NCI-H2196 (cell line): ENCODE results near the gene ZNF454.

Experiments used
- DNase-seq: peaks from one replicate; lab custom pipeline; 2025; ENCODE audit not compliant: unreplicated experiment; lab: John Stamatoyannopoulos, UW

The ZNF454 gene

DNA sequence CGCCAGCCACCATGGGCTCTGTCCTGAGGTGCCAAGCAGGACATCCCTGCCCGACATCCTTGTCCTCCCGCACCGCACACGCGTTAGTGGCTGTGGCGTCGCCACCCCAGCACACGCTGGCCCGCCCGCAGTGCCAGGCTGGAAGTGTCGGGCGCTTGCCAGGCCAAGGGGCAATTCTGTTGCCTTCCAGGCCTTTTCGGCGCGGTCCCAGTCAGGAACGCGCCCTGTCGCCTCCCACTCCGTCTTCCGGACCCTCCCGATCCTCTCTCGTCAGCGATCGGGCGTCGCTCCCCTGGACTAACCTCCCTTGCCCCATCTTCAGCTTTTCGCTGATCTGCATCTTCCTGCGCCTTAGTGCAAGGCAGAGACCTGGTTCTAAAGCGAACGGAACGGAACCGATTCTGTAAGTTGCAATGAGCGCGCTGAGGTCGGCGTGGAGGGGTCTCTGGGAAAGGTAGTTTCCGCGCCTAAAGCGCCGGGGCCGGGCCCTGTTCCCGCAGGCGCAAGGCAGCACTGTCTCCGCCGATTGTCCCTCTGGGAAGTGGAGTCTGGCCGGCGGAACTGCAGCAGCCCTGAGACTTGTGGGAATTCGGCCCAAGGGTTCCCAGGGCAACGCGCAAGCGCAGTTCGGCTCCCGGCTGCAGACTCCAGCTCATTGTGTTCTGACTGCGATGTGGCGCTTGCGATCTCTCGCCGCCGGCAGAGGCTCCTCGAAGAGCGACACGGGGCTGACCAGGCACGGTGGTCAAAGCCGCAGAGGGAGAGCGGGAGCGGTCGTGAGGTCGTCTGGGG, at the start of gene ZNF454:
TSS of gene ZNF454 (plus strand) at position 630 of the 792 bp plus-strand sequence. CDS start 1,594 bp downstream, outside the sequence.
- no peak for DNase-seq

DNA sequence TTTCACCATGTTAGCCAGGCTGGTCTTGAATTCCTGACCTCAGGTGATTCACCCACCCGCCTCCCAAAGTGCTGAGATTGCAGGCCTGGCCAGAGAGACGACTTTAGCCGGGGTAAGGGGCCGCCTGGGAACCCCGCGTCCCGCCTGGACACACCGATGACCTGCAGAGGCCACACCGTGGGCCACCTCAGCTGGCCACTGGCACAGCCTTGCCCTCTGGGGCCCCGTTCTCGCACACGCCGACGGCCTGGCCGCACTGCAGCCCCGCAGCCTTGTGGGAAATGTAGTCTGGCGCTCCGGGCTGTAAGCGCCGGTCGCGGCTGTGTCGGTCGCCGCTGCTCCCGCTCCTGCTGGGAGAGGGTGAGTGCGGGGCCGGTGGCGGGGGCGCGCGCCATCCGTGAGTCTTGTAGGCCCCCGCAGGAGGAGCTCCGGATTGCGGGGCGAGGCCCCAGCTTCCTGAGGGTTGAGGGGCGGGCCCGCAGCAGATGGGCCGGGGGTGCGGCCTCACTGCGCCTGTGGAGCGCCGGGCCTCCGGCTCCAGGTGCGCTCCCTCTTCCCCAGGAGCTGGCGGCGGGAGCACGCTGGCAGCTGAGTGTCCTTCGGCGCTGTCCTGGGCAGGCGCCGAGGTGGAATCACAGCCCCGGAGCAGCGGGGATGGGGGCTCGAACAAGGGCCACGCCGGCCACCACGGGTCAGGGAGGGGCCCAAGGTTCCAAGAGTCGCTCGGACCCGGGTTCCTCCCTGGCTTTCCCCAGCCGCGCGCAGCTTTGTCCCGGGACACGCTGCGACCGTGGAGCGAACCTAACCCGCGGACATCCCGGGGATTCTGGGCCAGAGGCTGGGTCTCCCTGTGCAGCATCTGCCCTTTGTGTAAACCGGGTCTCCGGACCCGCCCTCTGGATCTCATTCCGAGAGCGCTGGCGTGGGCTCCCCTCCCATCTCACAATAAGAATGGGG, 45.1 kb upstream of the ZNF454 start, which contains the start of gene ZFP2:
TSS of gene ZFP2 (plus strand) at position 299 of the 957 bp plus-strand sequence. CDS start 35,401 bp downstream, outside the sequence.
- DNase-seq = no peak

DNA sequence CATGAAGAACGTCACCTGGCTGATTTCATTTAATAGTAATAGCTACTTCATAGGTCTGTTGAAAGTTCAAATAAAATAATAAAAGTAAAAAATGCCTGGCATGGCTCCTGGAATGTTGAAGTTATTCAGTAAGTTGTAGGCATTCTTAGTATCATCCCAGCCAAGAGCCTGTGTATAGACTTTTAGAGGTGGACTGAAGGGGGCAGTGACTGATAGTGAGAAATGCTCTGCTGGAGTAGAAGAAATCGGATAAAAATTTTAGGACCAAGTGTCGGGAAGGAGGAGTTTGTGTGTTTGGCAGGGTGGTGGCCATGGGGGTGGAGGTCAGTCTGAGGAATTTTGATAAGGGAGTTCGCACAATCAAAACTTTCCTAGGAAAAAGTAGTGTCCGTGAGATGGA, 41.7 kb upstream of the ZNF454 start:
- no peak for DNase-seq

DNA sequence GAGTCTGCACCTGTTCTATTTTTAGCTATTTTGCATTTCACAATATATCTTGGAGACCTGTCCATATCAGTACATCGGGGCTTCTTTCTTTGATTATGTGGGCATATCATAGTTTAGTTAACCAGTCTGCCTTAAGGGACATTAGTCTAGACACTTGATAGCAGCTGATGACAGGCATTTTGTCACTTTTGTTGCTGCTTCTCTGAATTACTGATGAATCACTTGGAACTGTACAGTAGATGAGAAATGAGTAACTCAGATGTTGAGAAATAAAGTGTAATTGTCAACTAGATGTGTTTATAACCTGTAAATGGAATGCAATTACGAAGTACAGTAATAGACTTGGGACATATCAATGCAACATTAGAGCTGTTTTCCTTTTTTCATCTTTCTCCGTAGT, 38.1 kb upstream of the ZNF454 start:
- no peak for DNase-seq

DNA sequence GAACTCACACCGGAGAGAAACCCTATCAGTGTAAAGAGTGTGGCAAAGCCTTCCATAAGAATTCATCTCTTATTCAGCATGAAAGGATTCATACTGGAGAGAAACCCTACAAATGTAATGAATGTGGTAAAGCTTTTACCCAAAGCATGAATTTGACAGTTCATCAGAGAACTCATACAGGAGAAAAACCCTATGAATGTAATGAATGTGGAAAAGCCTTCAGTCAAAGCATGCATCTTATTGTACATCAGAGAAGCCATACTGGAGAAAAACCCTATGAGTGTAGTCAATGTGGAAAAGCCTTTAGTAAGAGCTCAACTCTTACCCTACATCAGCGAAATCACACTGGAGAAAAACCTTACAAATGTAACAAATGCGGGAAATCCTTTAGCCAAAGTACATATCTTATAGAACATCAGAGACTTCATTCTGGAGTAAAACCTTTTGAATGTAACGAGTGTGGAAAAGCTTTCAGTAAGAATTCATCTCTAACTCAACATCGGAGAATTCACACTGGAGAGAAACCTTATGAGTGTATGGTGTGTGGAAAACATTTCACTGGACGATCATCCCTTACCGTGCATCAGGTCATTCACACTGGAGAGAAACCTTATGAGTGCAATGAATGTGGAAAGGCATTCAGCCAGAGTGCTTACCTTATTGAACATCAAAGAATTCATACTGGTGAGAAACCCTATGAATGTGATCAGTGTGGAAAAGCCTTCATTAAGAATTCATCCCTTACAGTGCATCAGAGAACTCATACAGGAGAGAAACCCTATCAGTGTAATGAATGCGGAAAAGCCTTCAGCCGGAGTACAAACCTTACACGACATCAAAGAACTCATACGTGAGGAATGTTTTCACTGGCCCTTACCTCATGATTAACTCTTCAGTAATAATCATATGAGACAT, 8.9 kb upstream of the ZNF454 start:
- no peak for DNase-seq

DNA sequence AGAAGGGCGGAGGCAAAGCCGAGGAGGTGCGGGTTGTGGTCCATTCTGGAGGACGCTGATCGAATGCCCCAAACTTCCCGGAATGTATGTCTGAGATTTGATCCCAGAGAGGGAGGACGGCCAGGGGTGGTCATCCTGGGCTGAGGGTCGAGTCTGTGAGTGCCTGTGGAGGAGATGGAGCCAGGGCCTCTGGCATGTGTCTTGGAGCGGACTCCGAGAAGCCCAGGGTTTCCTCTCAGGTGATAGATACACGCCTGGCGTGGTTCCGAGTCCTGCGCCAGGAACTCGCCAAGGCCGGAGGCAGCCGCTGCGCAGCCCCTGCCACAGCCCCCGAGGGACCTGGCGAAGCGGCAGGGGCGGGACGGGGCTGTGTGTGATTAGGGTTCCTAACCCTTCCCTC, 363 bp downstream of the ZNF454 start:
- DNase-seq = no peak

DNA sequence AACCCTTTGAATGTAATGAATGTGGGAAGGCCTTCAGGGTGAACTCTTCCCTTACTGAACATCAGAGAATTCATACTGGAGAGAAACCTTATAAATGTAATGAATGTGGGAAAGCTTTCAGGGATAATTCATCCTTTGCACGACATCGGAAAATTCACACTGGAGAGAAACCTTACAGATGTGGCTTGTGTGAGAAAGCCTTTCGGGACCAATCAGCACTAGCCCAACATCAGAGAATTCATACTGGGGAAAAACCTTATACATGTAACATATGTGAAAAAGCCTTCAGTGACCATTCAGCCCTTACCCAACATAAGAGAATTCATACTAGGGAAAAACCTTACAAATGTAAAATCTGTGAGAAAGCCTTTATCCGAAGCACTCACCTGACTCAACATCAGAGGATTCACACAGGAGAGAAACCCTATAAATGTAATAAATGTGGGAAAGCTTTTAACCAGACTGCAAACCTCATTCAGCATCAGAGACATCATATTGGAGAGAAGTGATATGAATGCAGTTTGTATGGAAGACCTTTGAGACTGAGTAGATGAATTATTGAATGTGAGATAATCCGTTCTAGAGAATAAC, 24.6 kb downstream of the ZNF454 start:
- DNase-seq = no peak

DNA sequence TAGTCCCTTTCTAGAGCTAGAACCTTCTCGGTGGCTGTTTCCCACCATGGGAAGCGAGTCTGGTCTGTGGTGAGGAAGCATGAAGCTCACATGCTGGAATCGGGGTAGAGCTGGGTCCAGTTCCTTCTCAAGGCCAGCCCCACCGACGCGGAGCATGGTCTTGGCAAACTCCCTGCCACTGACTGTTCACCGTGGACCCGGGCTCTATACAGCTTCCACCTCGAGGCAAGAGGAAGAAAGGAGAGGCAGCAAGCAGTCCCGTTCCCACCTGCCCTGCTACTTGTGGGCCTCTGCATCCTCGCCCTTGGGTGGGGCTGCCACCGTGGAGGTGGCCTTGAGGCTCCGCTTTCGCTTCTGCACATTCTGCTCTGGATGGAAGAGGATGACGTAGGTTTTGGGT, 40.4 kb downstream of the ZNF454 start:
- DNase-seq = no peak

DNA sequence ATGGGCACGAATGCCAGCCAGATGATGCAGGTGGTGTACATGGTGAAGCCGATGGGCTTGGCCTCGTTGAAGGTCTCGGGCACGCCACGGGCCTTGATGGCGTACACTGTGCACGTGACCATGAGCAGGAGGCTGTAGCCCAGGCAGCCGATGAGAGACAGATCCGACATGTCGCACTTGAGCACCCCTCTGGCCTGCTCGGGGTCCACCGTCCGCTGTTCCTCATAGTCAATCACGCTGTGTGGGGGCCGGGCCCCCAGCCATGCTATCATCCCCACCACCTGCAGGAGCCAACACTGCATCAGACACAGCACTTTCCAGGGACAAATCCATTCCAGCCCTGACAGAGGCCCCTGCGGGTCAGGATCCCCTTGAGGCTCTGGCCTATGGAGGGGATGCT, 41.9 kb downstream of the ZNF454 start:
- no peak for DNase-seq

DNA sequence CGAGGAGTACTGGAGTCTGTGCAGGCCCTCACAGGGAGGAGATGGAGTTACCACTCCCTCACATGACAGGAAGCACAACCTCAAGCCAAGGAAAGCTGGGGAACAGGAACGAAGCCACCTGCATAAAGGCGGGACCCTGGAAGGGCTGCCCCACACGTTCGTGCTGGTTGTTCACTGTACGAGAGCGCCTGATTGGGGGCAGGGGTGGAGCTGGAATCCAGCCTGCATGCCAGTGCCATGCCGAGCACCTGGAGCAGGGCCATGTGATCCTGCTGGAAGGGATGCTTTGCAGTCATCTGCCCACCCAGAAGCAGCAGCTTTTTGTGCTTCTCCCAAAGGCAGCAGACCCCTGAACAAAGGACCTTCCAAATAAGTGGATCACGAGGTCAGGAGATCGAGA, 42.7 kb downstream of the ZNF454 start:
- DNase-seq = no peak

DNA sequence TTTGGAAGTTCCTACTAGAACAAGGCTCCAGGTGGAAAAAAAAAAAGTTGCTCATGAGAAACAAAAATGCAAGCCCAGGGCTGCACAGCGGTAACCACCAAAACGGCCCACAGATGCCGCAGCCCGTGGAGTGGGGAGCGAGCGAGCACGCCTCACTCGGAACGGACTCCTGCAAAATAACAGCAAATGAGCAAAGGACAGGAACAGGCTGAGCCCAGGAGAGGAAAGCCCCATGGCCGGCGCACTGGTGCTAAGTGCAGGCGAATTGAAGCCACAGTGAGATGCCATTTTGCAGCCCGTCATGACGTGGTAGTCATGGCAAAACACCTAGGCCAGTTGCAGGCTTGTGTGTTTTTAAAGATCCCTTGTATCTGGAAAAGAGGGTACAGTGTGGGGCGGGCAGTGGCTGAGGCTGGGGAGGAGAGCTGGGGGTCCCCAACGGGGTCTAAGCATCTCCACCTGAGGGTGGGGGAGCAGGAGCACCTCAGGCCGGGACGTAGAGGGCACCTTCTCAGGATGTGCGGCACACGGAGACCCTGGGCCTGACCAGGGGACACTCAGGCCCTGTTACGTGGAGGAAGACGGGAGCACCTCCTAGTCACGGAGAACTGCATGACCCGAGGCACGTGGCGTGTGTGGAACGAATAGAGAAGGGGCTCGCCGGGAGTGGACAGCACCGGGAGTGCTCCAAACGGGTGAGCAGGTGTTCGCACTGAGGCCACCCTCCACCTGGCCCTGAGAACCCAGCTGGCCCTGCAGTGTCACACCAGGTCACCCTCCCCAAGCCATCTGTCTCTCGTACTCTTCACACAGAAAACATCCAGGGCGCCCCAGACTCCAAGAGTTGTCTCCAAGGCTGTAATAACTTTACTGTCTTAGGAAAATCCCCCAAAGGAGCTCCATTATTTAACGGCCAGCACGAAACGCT, 43.4 kb downstream of the ZNF454 start:
- no peak for DNase-seq

DNA sequence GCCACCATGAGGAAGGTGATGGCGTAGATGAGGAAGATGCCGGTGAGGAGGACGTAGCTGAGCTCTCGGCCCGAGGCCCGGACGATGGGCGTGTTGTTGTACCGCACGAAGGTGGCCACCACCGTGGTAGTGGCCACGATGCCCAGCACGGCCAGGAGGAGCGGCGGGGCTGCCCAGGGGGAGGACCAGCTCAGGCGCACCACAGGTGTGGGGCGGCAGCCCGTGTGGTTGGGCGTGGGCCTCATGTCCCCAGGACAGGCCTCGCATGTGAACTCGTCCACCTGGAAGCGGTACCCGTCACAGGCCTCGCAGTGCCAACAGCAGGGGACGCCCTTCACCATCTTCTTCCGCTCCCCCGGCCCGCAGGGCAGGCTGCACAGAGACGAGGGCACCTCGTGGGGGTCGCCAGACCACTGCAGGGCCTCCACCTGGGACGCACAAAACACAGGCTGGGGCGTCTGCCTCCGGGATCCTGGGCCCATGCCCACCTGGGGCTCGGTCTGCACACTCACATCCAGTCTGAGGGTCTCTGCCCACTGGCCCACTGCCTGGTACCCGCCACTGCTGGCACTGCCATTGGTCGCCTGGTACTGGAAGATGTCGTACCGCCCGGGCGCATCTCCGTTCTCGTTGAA, 45.4 kb downstream of the ZNF454 start:
- no peak for DNase-seq

DNA sequence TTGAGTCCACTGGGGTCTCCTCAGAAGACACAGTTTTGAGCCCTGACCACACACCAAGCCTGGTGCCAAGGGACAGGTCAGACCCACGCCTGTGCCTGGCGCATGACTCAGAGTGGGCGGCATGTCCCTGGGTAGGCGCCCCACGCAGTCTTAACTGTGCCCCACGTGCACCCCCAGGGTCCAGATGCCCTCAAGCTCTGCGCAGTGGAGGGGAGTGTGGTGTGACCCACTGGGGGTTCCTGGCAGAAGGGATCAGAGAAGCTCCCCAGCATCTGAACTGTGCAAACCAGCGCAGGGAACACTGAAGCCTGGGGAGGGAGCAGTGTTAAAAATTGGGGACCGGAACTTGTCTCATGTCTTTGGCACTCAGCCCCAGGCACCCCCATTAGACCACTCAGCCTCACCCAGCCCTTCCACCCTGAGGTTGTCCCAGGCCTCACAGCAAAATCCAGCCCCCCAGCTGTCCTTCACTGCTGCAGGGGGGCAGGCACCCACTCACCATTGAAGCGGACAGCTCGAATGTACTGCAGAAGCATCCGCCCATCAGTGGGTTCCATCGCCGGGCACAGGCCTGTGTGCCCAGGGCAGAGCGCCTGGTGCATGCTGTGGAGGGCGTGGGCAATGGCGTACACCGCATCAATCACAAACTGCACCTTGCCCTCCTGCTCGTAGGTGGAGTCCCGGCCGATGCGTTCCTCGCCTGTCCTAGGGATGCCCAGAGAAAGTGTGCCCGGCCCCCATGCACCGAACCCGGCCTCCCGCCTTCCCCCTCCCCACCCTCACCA, 47.6 kb downstream of the ZNF454 start:
- no peak for DNase-seq

DNA sequence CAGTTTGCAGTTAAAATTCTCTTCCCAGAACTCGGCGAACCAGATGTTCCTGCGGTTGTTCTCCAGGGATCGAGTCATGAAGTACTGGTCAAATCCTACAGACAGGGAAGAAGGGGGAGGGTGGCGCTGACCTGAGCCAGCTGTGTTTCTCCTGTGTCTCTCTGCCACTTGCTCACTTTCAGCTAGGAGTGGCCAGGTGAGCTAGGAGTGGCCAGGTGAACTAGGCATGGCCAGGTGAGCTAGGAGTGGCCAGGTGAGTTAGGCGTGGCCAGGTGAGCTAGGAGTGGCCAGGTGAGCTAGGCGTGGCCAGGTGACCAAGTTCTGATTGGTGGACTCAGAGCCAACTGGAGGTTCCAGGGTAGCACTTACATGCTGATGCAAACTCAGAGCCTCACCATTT, 48.3 kb downstream of the ZNF454 start:
- DNase-seq = no peak

DNA sequence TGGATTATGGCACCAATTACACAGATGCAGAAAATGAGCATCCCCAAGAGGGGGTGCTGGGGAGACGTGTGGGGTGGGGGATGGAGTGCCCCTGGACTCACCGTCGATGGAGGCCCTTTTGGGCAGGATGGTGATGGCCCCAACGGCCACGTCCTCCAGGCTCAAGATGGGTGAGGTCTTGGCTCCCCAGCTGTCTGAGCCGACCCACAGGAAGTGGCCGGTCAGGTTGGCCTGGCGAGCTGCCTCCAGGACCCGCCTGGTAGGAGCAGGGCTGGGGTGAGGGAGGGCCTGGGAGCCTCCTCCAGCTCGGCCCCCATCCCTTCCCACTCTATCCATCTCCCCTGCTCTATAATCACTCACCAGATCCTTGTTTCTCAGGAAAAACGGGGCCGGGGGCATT, 49.5 kb downstream of the ZNF454 start:
- DNase-seq = no peak

DNA sequence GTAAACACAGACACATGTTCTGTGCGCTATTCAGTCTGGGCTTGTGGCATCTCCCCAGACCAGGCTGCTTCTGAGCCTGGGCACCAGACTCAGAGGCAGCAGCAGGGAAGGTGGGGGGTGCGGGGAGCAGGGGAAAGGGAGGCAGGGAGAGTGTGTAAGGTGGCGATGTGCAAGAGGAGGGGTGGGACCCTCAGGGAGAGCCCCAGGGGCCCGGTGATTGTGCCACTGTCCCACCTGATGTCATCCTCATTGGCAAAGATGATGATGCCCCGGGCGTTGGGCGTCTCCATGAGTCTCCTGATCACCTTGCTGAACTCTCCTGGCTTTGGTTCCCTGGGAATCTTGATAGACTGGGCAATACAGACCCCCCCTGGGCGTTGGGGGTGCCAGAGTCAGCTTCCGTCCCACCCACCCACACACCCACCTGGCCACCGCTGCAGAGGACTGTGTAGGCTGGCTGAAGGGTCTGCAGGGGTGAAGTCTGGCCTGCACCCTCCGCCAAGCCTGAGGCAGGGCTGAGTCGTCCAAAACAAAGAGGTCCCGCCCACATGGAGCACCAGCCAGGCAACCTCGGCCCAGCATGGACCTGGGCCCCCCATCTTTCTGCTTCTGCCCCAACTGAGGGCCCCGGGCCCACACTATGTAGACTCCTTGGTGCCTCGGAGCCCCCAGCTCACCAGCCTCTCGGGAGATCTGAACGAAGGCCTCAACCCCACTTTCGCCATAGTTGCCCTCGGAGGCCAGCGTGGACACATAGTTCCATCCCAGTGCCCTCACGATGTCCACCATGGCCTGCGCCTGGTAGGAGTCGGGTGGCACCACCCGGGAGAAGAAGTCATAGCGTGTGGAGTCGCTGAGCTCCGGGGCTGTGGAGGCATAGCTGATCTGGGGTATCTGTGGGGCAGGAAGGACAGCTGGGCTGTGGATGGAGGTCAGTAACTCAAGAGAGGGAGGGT, 50.5 kb downstream of the ZNF454 start:
- DNase-seq = no peak

DNA sequence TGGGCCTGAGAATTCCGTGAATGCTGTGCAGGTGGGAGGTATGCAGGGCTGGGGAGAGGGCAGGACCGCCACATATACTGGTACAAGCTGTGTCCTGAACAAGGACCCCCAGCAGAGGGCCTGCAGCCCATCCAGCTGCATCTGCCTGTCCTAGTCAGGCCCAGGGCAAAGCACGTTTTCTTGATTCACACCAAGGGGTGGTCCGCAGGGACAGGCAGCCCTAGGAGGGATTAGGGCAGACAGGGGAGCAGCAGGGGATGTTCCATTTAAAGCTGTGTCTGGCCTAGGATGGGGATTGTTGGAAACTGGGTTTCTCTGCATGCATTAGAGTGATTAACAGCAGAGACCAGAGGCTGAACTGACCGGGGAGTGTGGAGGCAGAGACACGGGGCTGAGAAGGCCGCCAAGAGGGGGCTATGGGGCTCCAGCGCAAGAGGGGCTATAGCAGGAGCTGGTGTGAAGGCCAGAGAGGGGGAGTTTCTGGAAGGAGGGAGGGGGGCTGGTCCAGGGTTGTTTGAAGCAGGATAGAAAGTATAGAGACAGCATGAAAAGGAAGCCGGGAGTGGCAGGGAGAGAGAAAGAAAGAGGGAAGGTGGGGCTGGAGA, 51.4 kb downstream of the ZNF454 start:
- DNase-seq = no peak
